Upper lobe of right lung (tissue), 1 donor: ENCODE results near the gene RPRD1B. TPM values are rescaled to one million over a fixed set of nuclear protein-coding genes. Genes with fewer than 3 reads are reported as not detected.

Experiments used
- ATAC-seq: fragments of 200-7000 bp; cut with Tn5 transposase; one replicate; pipeline ENCODE4 v1.9.1; 2020; ENCODE audit warnings: mild to moderate bottlenecking, moderate library complexity
- DNase-seq: peaks from one replicate; pipeline ENCODE4 v3.0.0-alpha.2; 2020
- H3K27ac ChIP-seq: fragments of 200-600 bp; one replicate; pipeline ENCODE4 v1.8.0; 2022
- H3K27me3 ChIP-seq: fragments of 200-600 bp; one replicate; pipeline ENCODE4 v1.8.0; 2022; ENCODE audit warnings: mild to moderate bottlenecking
- H3K36me3 ChIP-seq: fragments of 200-600 bp; one replicate; pipeline ENCODE4 v1.8.0; 2022
- H3K4me1 ChIP-seq: fragments of 200-600 bp; one replicate; pipeline ENCODE4 v1.8.0; 2022
- H3K4me3 ChIP-seq: fragments of 200-600 bp; one replicate; pipeline ENCODE4 v1.8.0; 2022; ENCODE audit warnings: mild to moderate bottlenecking
- H3K9me3 ChIP-seq: fragments of 200-600 bp; one replicate; pipeline ENCODE4 v1.8.0; 2022
- CTCF ChIP-seq: fragments of 200-600 bp; IDR thresholded peaks from one replicate; pipeline ENCODE4 v1.8.0; 2022; ENCODE audit warnings: antibody characterized with exemption
- intact Hi-C: fragments of 100-400 bp; cut with DNase I; formaldehyde crosslinking; loops from one replicate; pipeline ENCODE4 v1.11.0; 2022
- total RNA-seq: library from RNA; stranded (reverse); fragmentation: NEBNext Ultra II Directional; extraction: Animal tissue kit (Norgen Biotek cat#: 25700); gene quantifications from one replicate; pipeline ENCODE4 v1.2.1, GENCODE V29; 2021
- donor health status: DM: no; HTN: yes; CAD: no; lungs with severe emphysema.

Gene RPRD1B
- total RNA-seq, 1 donor from 2014 or later, result 33.1 TPM

- intact Hi-C loops, result no loop called here
- Histone ChIP-seq H3K27ac (peak overlapping the region; percentile 26), H3K4me1 (peaks cover 36% of the 10 kb centered on the region), H3K4me3 (no peak overlapping the region), H3K27me3 (no peaks in the 10 kb centered on the region), H3K9me3 (no peaks in the 10 kb centered on the region), H3K36me3 (peaks cover 37% of the 10 kb centered on the region)
- DNase-seq (no peak), ATAC-seq (no peak)
- TF ChIP-seq CTCF, result no peak
Observed at GRCh38 chr20:38092260-38092857, 58.8 kb downstream of the RPRD1B start.

DNA sequence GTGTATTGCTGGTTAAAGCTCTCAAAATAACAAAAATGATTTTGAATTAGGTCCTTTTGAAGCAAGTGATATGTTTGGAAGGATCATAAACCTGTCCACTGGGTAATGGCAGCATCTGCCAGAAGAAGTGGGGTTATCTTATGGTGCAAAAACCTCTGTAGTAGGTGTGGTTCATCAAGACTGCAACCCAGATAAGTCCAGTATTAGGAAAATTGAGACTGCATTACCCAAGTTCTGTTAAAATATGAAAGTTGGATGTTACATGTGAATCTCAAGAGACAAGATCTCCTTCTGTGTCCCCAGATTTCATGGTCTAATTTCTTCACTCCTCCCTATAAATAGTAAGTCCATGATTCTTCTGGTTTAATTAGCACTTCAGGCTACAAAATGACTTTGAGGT is 59.4 kb downstream of the RPRD1B start:
- no peak overlapping the region for H3K4me3 ChIP-seq
- intact Hi-C loops, result no loop called here
- H3K27me3 ChIP-seq, result no peaks in the 10 kb centered on the region
- TF ChIP-seq CTCF, result no peak
- H3K9me3 ChIP-seq, result no peaks in the 10 kb centered on the region
- H3K27ac ChIP-seq, result no peak overlapping the region
- DNase-seq (no peak), ATAC-seq (no peak)
- peaks cover 36% of the 10 kb centered on the region for H3K4me1 ChIP-seq
- H3K36me3 ChIP-seq, result peaks cover 33% of the 10 kb centered on the region

DNA sequence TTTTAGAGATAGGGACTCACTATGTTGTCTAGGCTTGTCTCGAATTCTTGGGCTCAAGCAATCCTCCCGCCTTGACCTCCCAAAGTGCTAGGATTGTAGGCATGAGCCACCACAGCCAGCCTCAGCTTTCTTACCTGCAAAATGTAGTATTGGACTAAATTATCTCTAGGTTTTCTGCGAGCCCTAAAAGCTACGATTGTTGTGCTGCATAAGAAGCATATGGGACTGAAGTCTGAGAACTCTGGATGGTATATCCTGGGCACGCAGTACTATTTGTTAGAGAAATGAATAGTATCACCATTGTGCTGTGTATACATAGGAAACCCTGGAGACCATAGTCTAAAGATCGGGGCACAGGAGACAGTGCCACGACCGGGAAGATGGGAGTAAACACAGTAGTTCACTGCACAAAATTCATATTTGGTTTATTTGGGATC is 60.1 kb downstream of the RPRD1B start:
- Histone ChIP-seq H3K36me3 (peaks cover 26% of the 10 kb centered on the region), H3K27ac (peak overlapping the region; percentile 68), H3K4me3 (no peak overlapping the region), H3K9me3 (no peaks in the 10 kb centered on the region), H3K27me3 (no peaks in the 10 kb centered on the region), H3K4me1 (peaks cover 36% of the 10 kb centered on the region)
- no peak for DNase-seq
- no peak for ATAC-seq
- no peak for TF ChIP-seq CTCF
- intact Hi-C loops, result no loop called here

GRCh38 chr20:38094373-38094891 is 60.9 kb downstream of the RPRD1B start:
- peak; percentile 80 for ATAC-seq
- Histone ChIP-seq H3K4me1 (peaks cover 36% of the 10 kb centered on the region), H3K27ac (peak overlapping the region; percentile 68), H3K4me3 (no peak overlapping the region), H3K9me3 (no peaks in the 10 kb centered on the region), H3K27me3 (no peaks in the 10 kb centered on the region), H3K36me3 (peaks cover 18% of the 10 kb centered on the region)
- no peak for TF ChIP-seq CTCF
- no peak for DNase-seq
- intact Hi-C loops, result no loop called here

- no peaks in the 10 kb centered on the region for H3K9me3 ChIP-seq
- DNase-seq (no peak), ATAC-seq (peak; percentile 67)
- peak overlapping the region; percentile 68 for H3K27ac ChIP-seq
- H3K4me3 ChIP-seq, result no peak overlapping the region
- no peaks in the 10 kb centered on the region for H3K27me3 ChIP-seq
- H3K4me1 ChIP-seq, result peaks cover 36% of the 10 kb centered on the region
- TF ChIP-seq CTCF, result no peak
- intact Hi-C loops, result no loop called here
- H3K36me3 ChIP-seq, result peaks cover 11% of the 10 kb centered on the region
Observed at GRCh38 chr20:38095017-38095686, 61.6 kb downstream of the RPRD1B start.
